A673 (cell line): Measurements from ENCODE around the gene TMEM63B. TPM values are rescaled to one million over a fixed set of nuclear protein-coding genes. Genes with fewer than 3 reads are reported as not detected.

Source experiments
- BruUV-seq: library from RNA; stranded (reverse); fragments of 400-500 nt; replicated peaks from 2 replicates; lab custom pipeline; 2021; lab: Mats Ljungman, UMichigan
- CTCF ChIA-PET: fragments of 300-600 bp; sonication (Branson Sonifier 250); formaldehyde crosslinking; loops from one replicate; lab custom pipeline; 2022; ENCODE audit warnings: antibody characterized with exemption; lab: Charles Lee
- POLR2A ChIA-PET: fragments of 300-600 bp; sonication (Branson Sonifier 250); formaldehyde crosslinking; loops from one replicate; lab custom pipeline; 2022; ENCODE audit warnings: antibody characterized with exemption; ENCODE audit not compliant: low non-redundant PET; lab: Charles Lee
- DNase-seq: peaks from one replicate; pipeline ENCODE4 v3.0.0-alpha.2; 2015; ENCODE audit warnings: low spot score
- H3K27ac ChIP-seq: fragments of 200-600 bp; sonication (generic); 2 replicates; pipeline ENCODE4 v1.5.1; 2016; ENCODE audit warnings: mixed run types, low read depth, mild to moderate bottlenecking, mixed read lengths, antibody characterized with exemption, low read length; ENCODE audit not compliant: poor library complexity, severe bottlenecking
- H3K27me3 ChIP-seq: fragments of 200-600 bp; sonication (generic); replicated peaks from 2 replicates; pipeline ENCODE4 v1.6.1; 2017; ENCODE audit warnings: mixed run types, low read depth, mild to moderate bottlenecking, mixed read lengths, antibody characterized with exemption, low read length; ENCODE audit not compliant: insufficient read depth, poor library complexity
- H3K36me3 ChIP-seq: fragments of 200-600 bp; sonication (generic); 2 replicates; pipeline ENCODE4 v1.6.1; 2016; ENCODE audit warnings: mixed run types, mild to moderate bottlenecking, mixed read lengths, antibody characterized with exemption, low read length; ENCODE audit not compliant: insufficient read depth, poor library complexity, severe bottlenecking
- H3K4me1 ChIP-seq: fragments of 200-600 bp; sonication (generic); 2 replicates; pipeline ENCODE4 v1.6.1; 2017; ENCODE audit warnings: mixed run types, mild to moderate bottlenecking, mixed read lengths, antibody characterized with exemption, low read length; ENCODE audit not compliant: insufficient read depth, poor library complexity, severe bottlenecking
- H3K4me3 ChIP-seq: fragments of 200-600 bp; sonication (generic); 2 replicates; pipeline ENCODE4 v1.5.1; 2016; ENCODE audit warnings: low read depth, mixed run types, mild to moderate bottlenecking, mixed read lengths, low read length; ENCODE audit not compliant: poor library complexity, severe bottlenecking
- H3K9me3 ChIP-seq: fragments of 200-600 bp; sonication (generic); 2 replicates; pipeline ENCODE4 v1.6.1; 2016; ENCODE audit warnings: mixed run types, low read depth, mild to moderate bottlenecking, mixed read lengths, antibody characterized with exemption, low read length; ENCODE audit not compliant: poor library complexity, severe bottlenecking
- CTCF ChIP-seq: fragments of 300-800, 200-600 bp; sonication (generic); conservative IDR thresholded peaks from 2 replicates; pipeline ENCODE4 v1.5.1; 2017; ENCODE audit warnings: low read depth, mild to moderate bottlenecking, antibody characterized with exemption, low read length, moderate library complexity, mixed read lengths
- EZH2 ChIP-seq: fragments of 200-600 bp; sonication (generic); IDR thresholded peaks from 2 replicates; pipeline ENCODE4 v1.6.1; 2017; ENCODE audit warnings: borderline replicate concordance, low read depth, mild to moderate bottlenecking, mixed read lengths, antibody characterized with exemption, low read length; ENCODE audit not compliant: poor library complexity, severe bottlenecking
- intact Hi-C: fragments of 100-400 bp; cut with micrococcal nuclease; formaldehyde crosslinking; loops from one replicate; pipeline ENCODE4 v1.10.0; 2022; ENCODE audit not compliant: unreplicated experiment
- total RNA-seq: library from RNA; stranded (reverse); gene quantifications from 2 replicates; pipeline ENCODE4 v1.2.3, GENCODE V29; 2021

Gene TMEM63B
- total RNA-seq, 1 experiment from 2014 or later: 32.0 TPM

- H3K27ac ChIP-seq: no peak overlapping the region
- H3K36me3 ChIP-seq: peaks cover 33% of the 10 kb centered on the region
- intact Hi-C loops: no loop called here
- no peak overlapping the region for H3K4me3 ChIP-seq
- no TSS peak for BruUV-seq
- H3K4me1 ChIP-seq: no peaks in the 10 kb centered on the region
- TF ChIP-seq CTCF (no peak), EZH2 (no peak)
- ChIA-PET POLR2A (no interaction called here), CTCF (no interaction called here)
- H3K9me3 ChIP-seq: no peaks in the 10 kb centered on the region
- DNase-seq: no peak
- no peaks in the 10 kb centered on the region for H3K27me3 ChIP-seq
Observed at GRCh38 chr6:44104481-44105021, 22.8 kb upstream of the TMEM63B start.

DNA sequence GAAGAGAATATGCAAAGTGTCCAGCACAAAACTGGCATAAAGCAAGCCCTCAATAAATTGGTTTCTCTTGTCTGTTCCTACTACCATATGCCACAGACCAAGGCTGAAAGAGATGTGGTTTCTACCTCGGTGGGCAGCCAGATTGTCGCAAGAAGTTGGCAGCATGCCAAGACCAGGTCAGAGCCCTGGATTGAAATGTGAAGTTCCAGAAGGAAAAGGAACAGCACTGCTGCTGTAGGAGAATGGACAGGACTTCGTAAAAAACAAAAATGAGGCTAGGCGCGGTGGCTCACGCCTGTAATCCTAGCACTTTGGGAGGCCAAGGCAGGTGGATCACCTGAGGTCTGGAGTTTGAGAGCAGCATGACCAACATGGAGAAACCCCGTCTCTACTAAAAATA, 22.2 kb upstream of the TMEM63B start:
- ChIA-PET POLR2A (no interaction called here), CTCF (no interaction called here)
- DNase-seq: no peak
- H3K9me3 ChIP-seq: no peaks in the 10 kb centered on the region
- no peak overlapping the region for H3K27ac ChIP-seq
- BruUV-seq: no TSS peak
- no peaks in the 10 kb centered on the region for H3K4me1 ChIP-seq
- no peak for TF ChIP-seq CTCF
- no peak for TF ChIP-seq EZH2
- H3K27me3 ChIP-seq: no peaks in the 10 kb centered on the region
- H3K4me3 ChIP-seq: no peak overlapping the region
- intact Hi-C loops: no loop called here
- H3K36me3 ChIP-seq: peaks cover 31% of the 10 kb centered on the region

DNA sequence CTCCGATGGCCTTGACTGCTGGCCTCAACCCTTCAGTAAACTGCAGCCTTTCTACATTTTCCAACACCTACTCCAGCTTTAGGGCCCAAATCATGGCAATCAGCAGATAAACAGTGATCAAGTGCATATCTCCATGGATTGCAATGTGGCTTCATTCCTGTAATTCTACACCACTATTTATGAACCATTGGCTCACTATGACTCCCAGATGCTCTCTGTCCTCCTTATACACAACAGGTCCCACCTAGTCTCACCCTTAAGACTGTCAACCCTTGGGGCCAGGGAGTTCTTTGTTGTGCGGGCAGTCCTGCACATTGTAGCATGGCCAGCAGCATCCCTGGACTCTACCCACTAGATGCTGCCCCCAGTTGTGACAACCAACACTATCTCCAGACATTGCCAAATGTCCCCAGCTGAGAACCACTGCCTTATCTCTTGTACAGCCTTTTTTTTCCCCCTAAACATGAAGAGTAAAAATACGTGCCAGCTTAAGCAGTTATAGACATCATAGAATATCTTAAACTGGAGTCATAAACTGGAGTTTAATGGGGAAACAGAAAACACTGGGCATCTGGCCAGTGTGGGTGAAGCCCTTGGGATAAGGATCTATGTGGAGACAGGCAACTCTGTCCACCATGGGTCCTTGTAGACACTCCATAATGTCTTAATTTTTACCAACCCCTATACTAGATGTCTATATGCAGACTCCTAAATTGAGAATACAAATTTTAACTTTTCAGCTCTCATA, 21.2 kb upstream of the TMEM63B start:
- no peak for DNase-seq
- TF ChIP-seq CTCF: no peak
- TF ChIP-seq EZH2: no peak
- no peak overlapping the region for H3K4me3 ChIP-seq
- peaks cover 39% of the 10 kb centered on the region for H3K36me3 ChIP-seq
- ChIA-PET POLR2A (no interaction called here), CTCF (no interaction called here)
- H3K27me3 ChIP-seq: no peaks in the 10 kb centered on the region
- no peaks in the 10 kb centered on the region for H3K4me1 ChIP-seq
- intact Hi-C loops: no loop called here
- H3K9me3 ChIP-seq: no peaks in the 10 kb centered on the region
- no peak overlapping the region for H3K27ac ChIP-seq
- no TSS peak for BruUV-seq
